HCT116 (cell line): ENCODE measurements around the gene COQ8B. TPM values are rescaled to one million over a fixed set of nuclear protein-coding genes. Genes with fewer than 3 reads are reported as not detected.

Source experiments
- ATAC-seq: fragments of 200-7000 bp; cut with Tn5 transposase; 2 replicates; pipeline ENCODE4 v1.9.1; 2020; ENCODE audit warnings: mild to moderate bottlenecking, moderate library complexity
- BruUV-seq: library from RNA; stranded (reverse); fragments of 400-500 nt; replicated peaks from 2 replicates; lab custom pipeline; 2021; lab: Mats Ljungman, UMichigan
- CTCF ChIA-PET: fragments of 300-600 bp; sonication (Branson Sonifier 250); formaldehyde crosslinking; loops from one replicate; lab custom pipeline; 2021; ENCODE audit warnings: antibody characterized with exemption; lab: Charles Lee
- POLR2A ChIA-PET: fragments of 300-600, 350-600 bp; sonication (Branson Sonifier 250); formaldehyde crosslinking; loops from one replicate; lab custom pipeline; 2021; ENCODE audit warnings: antibody characterized with exemption; lab: Charles Lee
- RAD21 ChIA-PET, 2 experiments: fragments of 300-600 bp; sonication (Branson Sonifier 250); formaldehyde crosslinking; loops; one replicate each; lab custom pipeline; 2023; ENCODE audit warnings: low total read pairs in 2 of 2; ENCODE audit not compliant: uncharacterized antibody in 2 of 2, unreplicated experiment in 2 of 2, low non-redundant PET in 1 of 2; lab: Charles Lee
- DNase-seq: peaks from one replicate; pipeline ENCODE4 v3.0.0-alpha.2; 2010; ENCODE audit warnings: low read depth, low spot score
- H2AFZ ChIP-seq: fragments of 200-600 bp; shearing (Covaris generic), sonication (generic); 2 replicates; pipeline ENCODE4 v1.6.1; 2017; ENCODE audit warnings: low read depth, mixed run types, mixed read lengths, antibody characterized with exemption, low read length; ENCODE audit not compliant: poor library complexity, severe bottlenecking
- H3K27ac ChIP-seq: 2 replicates; pipeline ENCODE4 v1.5.1; 2012; ENCODE audit warnings: low read depth, low read length
- H3K27me3 ChIP-seq: fragments of 200-600 bp; sonication (generic); 2 replicates; pipeline ENCODE4 v1.6.1; 2016; ENCODE audit warnings: mixed run types, low read length, mixed read lengths; ENCODE audit not compliant: insufficient read depth
- H3K36me3 ChIP-seq, 2 experiments: fragments of 200-500 bp in 1 of 2; fragments of 200-600 bp in 1 of 2; sonication (Bioruptor generic) in 1 of 2; sonication (generic) in 1 of 2; 2 replicates each; pipeline versions ENCODE4 v1.5.1 to v1.6.1; 2014 to 2016; ENCODE audit warnings: low read length in 2 of 2, inconsistent platforms in 1 of 2, mixed read lengths in 1 of 2, mixed run types in 1 of 2; ENCODE audit not compliant: insufficient read depth in 2 of 2, control insufficient read depth in 1 of 2
- H3K4me1 ChIP-seq, 2 experiments: fragments of 200-600 bp in 1 of 2; sonication (generic) in 1 of 2; 2 replicates each; pipeline versions ENCODE4 v1.5.1 to v1.6.1; 2012 to 2017; ENCODE audit warnings: low read length in 2 of 2, inconsistent platforms in 1 of 2, mild to moderate bottlenecking in 1 of 2, mixed read lengths in 1 of 2, mixed run types in 1 of 2, moderate library complexity in 1 of 2; ENCODE audit not compliant: insufficient read depth in 2 of 2, control insufficient read depth in 1 of 2
- H3K4me2 ChIP-seq: fragments of 200-600 bp; sonication (generic); 2 replicates; pipeline ENCODE4 v1.6.1; 2017; ENCODE audit warnings: mixed run types, low read length, mixed read lengths
- H3K4me3 ChIP-seq, 2 experiments: fragments of 200-600 bp in 1 of 2; sonication (generic) in 1 of 2; replicated peaks in 1 of 2; 2 replicates each; pipeline ENCODE4 v1.5.1; 2011 to 2016; ENCODE audit warnings: low read length in 2 of 2, control low read depth in 1 of 2, low read depth in 1 of 2, mild to moderate bottlenecking in 1 of 2, mixed read lengths in 1 of 2, mixed run types in 1 of 2
- H3K79me2 ChIP-seq: fragments of 200-600 bp; sonication (generic); 2 replicates; pipeline ENCODE4 v1.6.1; 2017; ENCODE audit warnings: mild to moderate bottlenecking, mixed run types, low read length, moderate library complexity, mixed read lengths; ENCODE audit not compliant: insufficient read depth
- H3K9ac ChIP-seq: fragments of 200-600 bp; sonication (generic); 2 replicates; pipeline ENCODE4 v1.6.1; 2016; ENCODE audit warnings: low read length, mixed read lengths
- H3K9me2 ChIP-seq: fragments of 200-600 bp; sonication (generic), shearing (Covaris generic); 2 replicates; pipeline ENCODE4 v1.6.1; 2017; ENCODE audit warnings: mixed run types, mild to moderate bottlenecking, moderate library complexity; ENCODE audit not compliant: insufficient read depth
- H3K9me3 ChIP-seq, 2 experiments: fragments of 200-500 bp in 1 of 2; fragments of 200-600 bp in 1 of 2; sonication (Bioruptor generic) in 1 of 2; sonication (generic) in 1 of 2; 2 replicates each; pipeline ENCODE4 v1.6.1; 2014 to 2017; ENCODE audit warnings: low read length in 2 of 2, mixed read lengths in 2 of 2, inconsistent platforms in 1 of 2, low read depth in 1 of 2, mild to moderate bottlenecking in 1 of 2, mixed run types in 1 of 2, moderate library complexity in 1 of 2; ENCODE audit not compliant: control insufficient read depth in 1 of 2, insufficient read depth in 1 of 2
- H4K20me1 ChIP-seq: fragments of 200-600 bp; sonication (generic), shearing (Covaris generic); 2 replicates; pipeline ENCODE4 v1.6.1; 2017; ENCODE audit warnings: mixed run types, mild to moderate bottlenecking, moderate library complexity; ENCODE audit not compliant: insufficient read depth
- ATF3 ChIP-seq: IDR thresholded peaks from 2 replicates; pipeline ENCODE4 v1.6.1; 2012
- CBX3 ChIP-seq: IDR thresholded peaks from 2 replicates; pipeline ENCODE4 v1.6.1; 2012; ENCODE audit warnings: low read depth
- CEBPB ChIP-seq: IDR thresholded peaks from 2 replicates; pipeline ENCODE4 v1.6.1; 2012; ENCODE audit warnings: low read depth
- EGR1 ChIP-seq: IDR thresholded peaks from 2 replicates; pipeline ENCODE4 v1.6.1; 2012; ENCODE audit warnings: low read depth
- ELF1 ChIP-seq: IDR thresholded peaks from 2 replicates; pipeline ENCODE4 v1.6.1; 2012; ENCODE audit warnings: low read depth, borderline replicate concordance
- EZH2 ChIP-seq: fragments of 200-600 bp; sonication (generic); IDR thresholded peaks from 2 replicates; pipeline ENCODE4 v1.6.1; 2017; ENCODE audit warnings: antibody characterized with exemption, mixed run types
- EZH2phosphoT487 ChIP-seq: fragments of 200-600 bp; IDR thresholded peaks from 2 replicates; pipeline ENCODE4 v1.6.1; 2018; ENCODE audit warnings: antibody characterized with exemption, borderline replicate concordance
- FOSL1 ChIP-seq: IDR thresholded peaks from 2 replicates; pipeline ENCODE4 v1.6.1; 2012; ENCODE audit warnings: low read depth
- POLR2AphosphoS5 ChIP-seq: IDR thresholded peaks from 2 replicates; pipeline ENCODE4 v1.6.1; 2011; ENCODE audit warnings: mild to moderate bottlenecking, low read depth, low read length, moderate library complexity
- REST ChIP-seq: IDR thresholded peaks from 2 replicates; pipeline ENCODE4 v1.6.1; 2012; ENCODE audit warnings: low read depth
- SIN3A ChIP-seq: IDR thresholded peaks from 2 replicates; pipeline ENCODE4 v1.6.1; 2012; ENCODE audit warnings: low read depth
- SP1 ChIP-seq: IDR thresholded peaks from 2 replicates; pipeline ENCODE4 v1.6.1; 2012; ENCODE audit warnings: low read depth
- SRF ChIP-seq: IDR thresholded peaks from 2 replicates; pipeline ENCODE4 v1.6.1; 2012; ENCODE audit warnings: low read depth
- ZNF274 ChIP-seq: fragments of 200-500 bp; sonication (Bioruptor generic); IDR thresholded peaks from 2 replicates; pipeline ENCODE4 v1.6.1; 2014; ENCODE audit warnings: mild to moderate bottlenecking, low read depth, low read length, inconsistent platforms
- intact Hi-C: fragments of 100-400 bp; cut with micrococcal nuclease; formaldehyde crosslinking; loops from 2 replicates; pipeline ENCODE4 v1.10.0; 2022
- total RNA-seq: library from RNA; stranded (reverse); gene quantifications from one replicate; pipeline ENCODE4 v1.2.1, GENCODE V29; 2021; ENCODE audit not compliant: unreplicated experiment
- TF ChIP-seq, protein P1 (sequence below), 3 experiments: fragments of 200-600 bp in 1 of 3; sonication (generic) in 1 of 3; IDR thresholded peaks in 2 of 3; conservative IDR thresholded peaks in 1 of 3; 2 replicates each; pipeline ENCODE4 v1.5.1; 2012 to 2017; ENCODE audit warnings: low read depth in 2 of 3, low read length in 2 of 3, antibody characterized with exemption in 1 of 3, borderline replicate concordance in 1 of 3, control low read depth in 1 of 3, mild to moderate bottlenecking in 1 of 3, mixed read lengths in 1 of 3, mixed run types in 1 of 3, moderate library complexity in 1 of 3; ENCODE audit not compliant: insufficient read depth in 1 of 3

The COQ8B gene
- total RNA-seq, 1 experiment from 2014 or later, result 47.1 TPM

- TF ChIP-seq REST (no peak), SRF (no peak)
Measured at GRCh38 chr19:40724315-40724714, 7.6 kb upstream of the COQ8B start (continued).

- H3K79me2 ChIP-seq, result peaks cover 56% of the 10 kb centered on the region
- H3K27ac ChIP-seq, result no peak overlapping the region
- H3K36me3 ChIP-seq, result peaks cover 9 to 38% of the 10 kb centered on the region in 2 experiments
- no peaks in the 10 kb centered on the region for H3K27me3 ChIP-seq
- no peak overlapping the region for H3K9ac ChIP-seq
- H4K20me1 ChIP-seq, result no peaks in the 10 kb centered on the region
- H3K4me1 ChIP-seq, result peaks cover 9 to 28% of the 10 kb centered on the region in 2 experiments
- ChIA-PET RAD21 (no interaction called here), POLR2A (no interaction called here), CTCF (no interaction called here)
- no peak overlapping the region for H2AFZ ChIP-seq
- no TSS peak for BruUV-seq
- intact Hi-C loops, result no loop called here
- no peak overlapping the region for H3K4me2 ChIP-seq
- H3K9me2 ChIP-seq, result no peaks in the 10 kb centered on the region
- DNase-seq, result no peak
- H3K4me3 ChIP-seq, result no peak overlapping the region
- H3K9me3 ChIP-seq, result 0 out of 4 replicates have a peak, but pooled peaks cover 0 to 3% of the 10 kb centered on the region in 2 experiments
- no peak for ATAC-seq
- TF ChIP-seq SP1 (no peak), EGR1 (no peak), EZH2phosphoT487 (no peak), EZH2 (no peak), CBX3 (no peak), ATF3 (no peak), ZNF274 (no peak), POLR2AphosphoS5 (no peak), CEBPB (no peak), REST (no peak), ELF1 (no peak), SIN3A (no peak), SRF (no peak), FOSL1 (no peak)
- TF ChIP-seq, protein P1, sequence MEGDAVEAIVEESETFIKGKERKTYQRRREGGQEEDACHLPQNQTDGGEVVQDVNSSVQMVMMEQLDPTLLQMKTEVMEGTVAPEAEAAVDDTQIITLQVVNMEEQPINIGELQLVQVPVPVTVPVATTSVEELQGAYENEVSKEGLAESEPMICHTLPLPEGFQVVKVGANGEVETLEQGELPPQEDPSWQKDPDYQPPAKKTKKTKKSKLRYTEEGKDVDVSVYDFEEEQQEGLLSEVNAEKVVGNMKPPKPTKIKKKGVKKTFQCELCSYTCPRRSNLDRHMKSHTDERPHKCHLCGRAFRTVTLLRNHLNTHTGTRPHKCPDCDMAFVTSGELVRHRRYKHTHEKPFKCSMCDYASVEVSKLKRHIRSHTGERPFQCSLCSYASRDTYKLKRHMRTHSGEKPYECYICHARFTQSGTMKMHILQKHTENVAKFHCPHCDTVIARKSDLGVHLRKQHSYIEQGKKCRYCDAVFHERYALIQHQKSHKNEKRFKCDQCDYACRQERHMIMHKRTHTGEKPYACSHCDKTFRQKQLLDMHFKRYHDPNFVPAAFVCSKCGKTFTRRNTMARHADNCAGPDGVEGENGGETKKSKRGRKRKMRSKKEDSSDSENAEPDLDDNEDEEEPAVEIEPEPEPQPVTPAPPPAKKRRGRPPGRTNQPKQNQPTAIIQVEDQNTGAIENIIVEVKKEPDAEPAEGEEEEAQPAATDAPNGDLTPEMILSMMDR (IDR thresholded peaks at IDR 0.05 in 2 of 3, conservative IDR thresholded peaks at IDR 0.05 in 1 of 3; ENCODE audit: borderline replicate concordance in 1 of 3, insufficient read depth in 1 of 3, low read depth in 2 of 3, low read length in 2 of 3), result no peak
Measured at GRCh38 chr19:40723661-40724254, 7.1 kb upstream of the COQ8B start.
